ENCODE data around the gene LRRC19.

GRCh38 chr9:27019589-27019988 is 14.1 kb upstream of the LRRC19 start:
- TF ChIP-seq EZH2 (IDR thresholded peaks at IDR 0.05; ENCODE audit: borderline replicate concordance, low read depth, low read length, poor library complexity, severe bottlenecking) (no peak), CTCF (conservative IDR thresholded peaks at IDR 0.05; ENCODE audit: low read depth, low read length) (no peak)
